GM18858 (cell line): ENCODE measurements around the gene DBNDD1.
"Not testable (repeated sequence)": the region's sequence is repeated elsewhere in the genome, so short reads cannot be mapped to it uniquely, and the experiment has no call there.

Source experiments
- ATAC-seq: cut with Tn5 transposase; IDR thresholded peaks from one replicate; pipeline ENCODE4 v1.9.1; 2021; ENCODE audit not compliant: unreplicated experiment

Gene DBNDD1, protein sequence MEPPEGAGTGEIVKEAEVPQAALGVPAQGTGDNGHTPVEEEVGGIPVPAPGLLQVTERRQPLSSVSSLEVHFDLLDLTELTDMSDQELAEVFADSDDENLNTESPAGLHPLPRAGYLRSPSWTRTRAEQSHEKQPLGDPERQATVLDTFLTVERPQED

DNA sequence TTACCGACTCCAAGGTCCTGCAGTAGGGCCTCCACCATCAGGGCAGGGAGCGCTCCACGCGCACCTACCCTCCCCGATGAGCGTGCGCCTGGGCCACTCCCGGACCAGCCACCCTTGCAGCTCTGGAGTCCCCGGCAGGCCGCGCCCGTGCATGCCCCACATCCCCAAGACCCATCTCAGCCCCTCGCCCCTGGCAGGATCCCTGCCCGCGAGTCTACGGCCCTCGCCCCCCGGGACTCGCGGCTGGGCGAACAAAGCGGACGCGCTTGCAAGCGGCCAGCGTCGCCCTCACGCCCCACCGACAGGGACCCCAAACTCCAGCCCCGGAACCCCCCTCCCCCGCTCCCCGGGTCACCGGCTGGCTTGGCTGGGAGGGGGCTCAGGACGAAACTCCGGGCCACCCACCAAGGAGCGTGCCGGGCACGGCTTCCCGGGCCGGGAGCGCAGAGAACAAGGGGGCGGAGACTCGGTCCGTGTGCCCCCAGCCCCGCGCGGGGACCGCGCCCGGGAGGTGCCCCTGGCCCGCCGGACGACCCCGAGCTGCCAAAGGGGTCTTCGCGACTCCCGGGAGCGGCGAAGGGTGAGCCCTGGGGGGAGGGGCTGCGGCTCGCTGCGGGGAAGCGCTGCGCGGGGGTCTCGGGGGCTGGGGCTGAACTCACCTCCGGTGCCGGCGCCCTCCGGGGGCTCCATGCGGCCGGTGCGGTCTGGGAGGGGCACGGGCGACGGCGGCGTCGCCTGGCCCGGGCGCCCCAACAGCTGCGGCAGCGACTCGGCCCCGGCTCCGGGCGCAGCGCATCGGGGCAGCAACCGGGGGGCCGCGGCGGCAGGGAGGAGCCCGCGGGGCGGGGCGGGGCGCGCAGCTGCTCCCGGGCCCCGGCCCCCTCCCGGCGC lies at the start of gene DBNDD1:
Gene DBNDD1, minus strand, starts transcription at position 805 of the 891 bp plus-strand sequence. Its CDS starts 115 bp downstream, at position 690.
- no peak for ATAC-seq

DNA sequence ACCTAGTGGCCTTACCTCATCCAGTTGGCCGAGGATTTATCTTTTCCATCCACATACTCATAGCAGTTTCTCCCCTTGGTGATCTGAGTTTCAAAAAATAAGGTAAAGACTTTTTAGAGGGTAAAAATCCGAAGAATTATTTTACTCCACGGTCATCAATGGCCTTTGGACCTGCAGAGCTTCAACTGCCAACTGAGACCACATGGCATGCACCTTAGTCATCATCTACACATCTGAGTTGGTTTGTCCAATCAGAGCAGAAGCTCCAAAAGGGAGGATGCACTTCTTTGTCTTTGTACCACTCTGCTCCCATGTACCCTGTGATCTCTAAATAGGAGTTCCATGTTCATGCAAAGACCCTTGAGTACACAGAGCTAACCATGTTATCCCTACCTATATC lies 42.2 kb upstream of the DBNDD1 start:
- no peak for ATAC-seq

DNA sequence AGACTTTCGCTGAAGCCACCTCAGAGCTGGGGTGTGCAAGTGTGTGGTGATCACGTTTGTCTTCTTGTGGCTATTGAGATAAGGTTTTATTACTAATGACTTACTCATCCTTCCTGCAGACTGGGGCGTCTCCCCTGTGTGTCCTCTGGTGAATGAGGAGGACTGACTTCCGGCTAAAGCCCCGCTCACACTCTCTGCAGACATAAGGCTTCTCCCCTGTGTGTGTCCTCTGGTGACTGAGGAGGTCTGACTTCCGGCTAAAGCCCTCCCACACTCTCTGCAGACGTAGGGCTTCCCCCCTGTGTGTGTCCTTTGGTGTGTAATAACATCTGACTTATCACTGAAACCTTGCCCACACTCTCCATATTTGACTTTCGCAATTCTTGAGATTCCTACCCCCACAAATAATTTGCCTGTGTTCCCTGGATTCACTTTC lies 38.5 kb upstream of the DBNDD1 start:
- no peak for ATAC-seq

DNA sequence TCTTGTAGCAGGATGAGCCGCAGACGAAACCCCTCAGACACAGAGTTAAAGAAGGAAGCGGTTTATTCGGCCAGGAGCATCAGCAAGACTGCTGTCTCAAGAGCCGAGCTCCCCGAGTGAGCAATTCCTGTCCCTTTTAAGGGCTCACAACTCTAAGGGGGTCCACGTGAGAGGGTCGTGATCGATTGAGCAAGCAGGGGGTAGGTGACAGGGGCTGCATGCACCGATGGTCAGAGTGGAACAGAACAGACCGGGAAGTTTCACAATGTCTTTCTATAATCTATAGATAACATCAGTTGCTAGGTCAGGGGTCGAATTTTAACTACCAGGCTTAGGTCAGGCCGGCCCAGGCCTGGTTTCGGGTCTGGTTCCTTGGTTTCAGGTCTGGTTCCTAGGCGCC lies 37.3 kb upstream of the DBNDD1 start:
- not testable (repeated sequence) for ATAC-seq

DNA sequence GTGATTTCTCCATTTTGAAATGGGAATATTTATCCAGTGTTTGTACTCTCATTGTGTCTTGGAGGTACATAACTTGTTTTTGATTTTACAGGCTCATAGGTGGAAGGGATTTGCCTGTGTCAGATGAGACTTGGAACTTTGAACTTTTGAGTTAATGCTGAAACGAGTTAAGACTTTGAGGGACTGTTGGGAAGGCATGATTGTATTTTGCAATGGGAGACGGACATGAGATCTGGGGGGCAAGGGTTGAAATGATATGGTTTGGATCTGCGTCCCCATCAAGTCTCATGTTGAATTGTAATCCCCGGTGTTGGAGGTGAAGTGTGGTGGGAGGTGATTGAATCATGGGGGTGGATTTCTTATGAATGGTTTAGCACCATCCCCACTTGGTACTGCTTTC lies 36.1 kb upstream of the DBNDD1 start:
- ATAC-seq = no peak

DNA sequence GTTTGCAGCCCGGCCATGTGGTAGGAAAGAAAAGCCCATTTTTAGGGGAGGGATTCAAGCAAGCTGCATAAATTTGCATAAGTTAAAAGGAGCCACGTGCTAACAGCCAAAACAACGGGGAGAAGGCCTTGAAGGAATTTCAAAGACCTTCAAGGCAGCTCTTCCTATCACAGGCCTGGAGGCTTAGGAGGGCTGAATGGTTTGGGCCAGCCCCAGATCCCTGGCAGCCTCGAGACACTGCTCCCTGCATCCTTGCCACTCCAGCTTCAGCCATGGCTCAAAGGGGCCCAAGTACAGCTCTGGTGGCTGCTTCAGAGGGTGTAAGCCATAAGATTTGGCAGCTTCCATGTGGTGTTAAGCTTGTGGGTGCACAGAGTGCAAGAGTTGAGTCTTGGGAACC lies 35.3 kb upstream of the DBNDD1 start:
- ATAC-seq = no peak

DNA sequence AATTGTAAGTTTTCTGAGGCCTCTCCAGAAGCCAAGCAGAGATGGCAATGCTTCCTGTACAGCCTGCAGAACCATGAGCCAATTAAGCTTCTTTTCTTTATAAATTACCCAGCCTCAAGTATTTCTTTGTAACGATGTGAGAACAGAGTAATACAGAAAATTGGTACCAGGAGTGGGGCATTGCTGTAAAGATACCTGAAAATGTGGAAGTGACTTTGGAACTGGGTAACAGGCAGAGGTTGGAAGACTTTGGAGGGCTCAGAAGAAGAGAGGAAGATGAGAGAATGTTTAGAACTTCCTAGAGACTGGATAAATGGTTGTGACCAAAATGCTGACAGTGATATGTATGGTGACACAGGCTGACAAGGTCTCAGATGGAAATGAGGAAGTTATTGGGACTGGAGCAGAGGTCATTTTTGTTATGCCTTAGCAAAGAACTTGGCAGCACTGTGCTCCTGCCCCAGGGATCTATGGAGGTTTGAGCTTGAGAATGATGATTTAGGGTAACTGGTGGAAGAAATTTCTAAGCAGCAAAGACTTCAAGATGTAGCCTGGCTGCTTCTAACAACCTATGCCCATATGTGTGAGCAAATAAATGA lies 34.7 kb upstream of the DBNDD1 start:
- no peak for ATAC-seq

DNA sequence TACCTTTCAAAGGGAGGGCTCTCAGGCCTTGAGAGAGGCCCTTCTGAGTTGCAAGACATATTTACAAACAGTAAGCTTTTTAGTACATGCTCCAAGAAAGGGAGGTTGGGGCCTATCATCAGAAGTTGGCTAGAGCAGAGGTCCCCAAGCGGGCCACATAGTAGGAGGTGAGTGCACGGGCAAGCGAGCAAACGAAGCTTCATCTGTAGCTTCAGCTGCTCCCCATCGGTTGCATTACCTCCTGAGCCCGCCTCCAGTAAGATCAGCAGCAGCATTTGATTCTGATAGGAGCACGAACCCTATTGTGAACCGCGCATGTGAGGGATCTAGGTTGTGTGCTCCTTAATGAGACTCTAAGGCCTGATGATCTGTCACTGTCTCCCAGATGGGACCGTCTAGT lies 31.7 kb upstream of the DBNDD1 start:
- ATAC-seq = no peak

DNA sequence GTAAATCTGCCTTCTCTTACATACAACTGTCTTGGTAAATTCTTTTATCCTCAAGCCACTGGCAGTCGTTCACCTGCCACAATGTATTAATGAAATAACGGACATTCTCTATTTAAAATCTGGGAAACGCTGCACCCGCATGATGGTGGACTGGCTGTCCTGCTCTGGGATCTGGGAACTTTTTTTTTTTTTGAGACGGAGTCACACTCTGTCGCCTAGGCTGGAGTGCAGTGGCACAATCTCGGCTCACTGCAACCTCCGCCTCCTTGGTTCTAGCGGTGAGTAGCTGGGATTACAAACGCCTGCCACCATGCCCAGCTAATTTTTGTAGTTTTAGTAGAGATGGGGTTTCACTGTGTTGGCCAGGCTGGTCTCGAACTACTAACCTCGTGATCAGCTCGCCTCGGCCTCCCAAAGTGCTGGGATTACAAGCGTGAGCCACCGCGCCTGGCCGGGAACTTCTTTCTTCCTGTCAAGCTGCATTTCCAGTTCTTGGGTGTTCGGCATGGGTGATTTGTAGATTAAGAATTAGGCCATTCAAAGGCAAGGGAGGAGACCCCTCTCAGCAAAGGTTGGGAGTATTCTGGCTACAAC lies 29.6 kb upstream of the DBNDD1 start:
- ATAC-seq = no peak

DNA sequence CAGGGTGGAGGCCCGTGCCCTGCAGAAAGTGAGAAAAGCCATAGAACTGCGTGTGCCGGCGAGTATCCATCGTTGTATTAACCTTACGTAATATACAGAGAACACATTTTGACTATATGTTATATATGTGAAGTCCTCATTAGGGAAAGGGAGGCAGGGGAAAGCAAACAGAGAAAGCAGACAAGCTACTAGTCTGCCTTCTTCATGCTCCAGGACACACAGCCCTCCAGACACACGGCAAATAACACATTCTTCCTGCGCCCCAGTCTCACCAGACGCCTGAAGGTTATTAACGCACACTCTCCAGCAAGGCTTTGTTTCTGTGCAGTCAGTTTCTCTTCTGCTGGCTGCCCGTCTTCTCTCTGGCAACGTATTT lies 29.1 kb upstream of the DBNDD1 start:
- no peak for ATAC-seq

DNA sequence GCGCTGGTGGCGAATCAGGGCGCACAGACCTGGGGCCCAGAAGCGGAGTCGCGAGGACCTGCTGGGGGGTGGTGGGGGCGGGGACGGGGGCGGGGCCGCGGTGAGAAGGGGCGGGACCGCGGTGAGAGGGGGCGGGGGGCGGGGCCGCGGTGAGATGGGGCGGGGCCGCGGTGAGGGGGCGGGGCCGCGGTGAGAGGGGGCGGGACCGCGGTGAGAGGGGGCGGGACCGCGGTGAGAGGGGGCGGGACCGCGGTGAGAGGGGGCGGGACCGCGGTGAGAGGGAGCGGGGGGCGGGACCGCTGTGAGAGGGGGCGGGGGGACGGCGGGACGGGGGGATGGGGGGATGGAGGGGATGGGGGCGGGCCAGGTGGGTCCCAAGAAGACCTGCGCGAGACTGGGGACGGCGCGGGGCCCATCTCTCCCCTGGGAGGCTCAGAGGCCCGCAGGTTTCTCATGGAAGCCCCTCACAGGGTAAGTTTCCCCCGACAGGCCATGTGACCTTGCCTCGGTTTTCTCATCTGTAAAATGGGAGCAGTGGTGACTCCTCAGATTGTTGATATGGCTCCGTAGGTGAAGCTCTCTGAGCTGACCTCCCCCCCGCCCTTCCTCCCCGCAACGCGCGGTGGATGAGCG lies 28.6 kb upstream of the DBNDD1 start:
- ATAC-seq = no peak

DNA sequence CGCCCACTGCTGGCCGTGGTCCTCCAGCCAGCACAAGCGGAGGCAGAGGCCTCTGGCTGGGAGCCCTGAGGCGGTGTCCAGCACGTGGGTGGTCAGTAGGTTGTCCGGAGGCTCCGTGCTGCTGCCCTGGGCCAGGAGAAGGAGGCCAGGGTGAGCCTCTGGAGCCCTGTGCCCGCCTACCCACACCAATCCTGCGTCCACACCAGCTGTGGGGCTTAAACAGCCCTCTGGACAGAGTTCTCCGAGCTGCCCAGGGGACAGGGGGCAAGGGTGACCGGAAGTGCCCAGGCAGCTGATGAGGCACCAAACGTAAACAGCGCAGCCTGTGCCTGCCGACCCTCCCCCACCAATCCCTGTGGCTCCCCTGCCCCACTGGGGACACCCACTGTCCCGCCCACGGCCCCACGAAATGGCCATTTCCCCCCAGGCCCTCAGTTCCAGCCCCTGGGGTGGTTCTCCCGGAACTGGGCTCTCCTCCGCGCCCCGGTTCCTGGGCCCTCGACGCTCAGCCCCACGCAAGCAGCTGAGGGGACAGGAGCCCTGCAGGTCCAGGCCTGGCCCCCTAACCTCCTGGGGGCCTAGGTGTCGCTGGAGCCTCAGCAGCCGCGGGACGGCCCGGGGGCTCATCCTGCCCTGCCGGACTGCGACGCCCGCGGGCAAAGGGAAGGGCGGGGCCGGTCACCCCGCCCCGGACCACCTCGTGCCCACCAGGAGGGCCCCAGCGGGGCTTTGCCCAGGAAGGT lies 27.9 kb upstream of the DBNDD1 start:
- no peak for ATAC-seq

DNA sequence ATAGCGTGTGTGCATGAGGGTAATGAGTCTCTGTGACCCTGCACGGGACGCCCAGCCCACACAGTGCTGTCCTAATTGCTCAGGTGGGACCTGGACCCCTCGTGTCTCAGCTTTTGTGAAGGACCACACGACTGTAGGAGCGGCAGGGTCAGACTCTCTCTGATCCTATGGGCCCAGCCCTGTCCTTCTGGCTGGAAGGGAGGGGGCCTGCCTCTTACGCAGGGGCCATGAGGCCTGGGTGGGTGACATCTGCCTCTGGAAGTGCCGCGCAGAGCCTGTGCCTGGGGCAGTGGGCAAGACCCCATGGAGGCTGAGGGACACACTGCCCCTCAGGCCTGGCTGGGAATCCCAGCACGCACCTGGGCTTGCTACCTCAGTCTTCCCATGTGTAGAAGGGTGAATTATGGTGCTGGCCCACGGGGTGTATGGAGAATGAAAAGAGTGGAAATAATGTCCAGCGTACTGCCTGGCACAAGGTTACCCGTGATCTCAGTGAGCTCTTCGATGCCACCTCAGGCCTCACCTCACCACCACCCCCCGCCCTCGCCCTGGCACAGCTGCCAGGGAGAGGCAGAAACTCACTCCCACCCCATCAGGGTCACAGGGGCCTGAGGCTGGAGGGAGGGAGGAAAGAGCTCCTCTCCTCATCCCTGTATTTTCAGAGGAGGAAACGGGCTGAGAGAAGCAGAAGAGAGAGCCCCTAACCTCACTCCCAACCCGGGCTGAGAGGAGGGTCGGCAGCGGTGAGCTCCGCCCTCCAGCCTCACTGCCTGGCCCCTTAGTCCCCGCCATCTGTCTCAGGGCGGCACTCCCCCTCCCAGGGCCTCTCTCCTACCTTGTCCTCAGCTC lies 27.1 kb upstream of the DBNDD1 start:
- no peak for ATAC-seq

DNA sequence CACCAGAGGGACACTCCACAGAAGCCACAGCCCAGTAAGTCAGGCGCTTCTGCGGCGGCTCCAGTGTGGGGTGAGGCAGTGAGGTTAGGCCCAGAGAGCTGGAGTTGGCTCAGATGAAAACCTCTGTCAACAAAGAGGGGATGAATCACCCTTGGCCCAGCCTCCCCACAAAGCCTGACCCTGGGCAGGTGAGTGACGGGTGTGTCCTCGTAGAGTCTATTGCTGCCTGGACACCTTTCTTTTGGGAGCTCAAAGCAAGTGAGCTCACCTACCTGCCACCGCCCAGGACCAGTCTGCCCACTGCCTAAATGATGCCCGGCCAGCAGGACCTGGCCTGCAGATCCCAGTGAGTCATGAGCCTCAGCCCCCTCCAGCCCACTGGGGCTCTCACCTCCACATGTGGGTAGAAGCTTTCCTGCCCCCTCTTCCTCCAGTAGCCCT lies 24.9 kb upstream of the DBNDD1 start:
- ATAC-seq = no peak

DNA sequence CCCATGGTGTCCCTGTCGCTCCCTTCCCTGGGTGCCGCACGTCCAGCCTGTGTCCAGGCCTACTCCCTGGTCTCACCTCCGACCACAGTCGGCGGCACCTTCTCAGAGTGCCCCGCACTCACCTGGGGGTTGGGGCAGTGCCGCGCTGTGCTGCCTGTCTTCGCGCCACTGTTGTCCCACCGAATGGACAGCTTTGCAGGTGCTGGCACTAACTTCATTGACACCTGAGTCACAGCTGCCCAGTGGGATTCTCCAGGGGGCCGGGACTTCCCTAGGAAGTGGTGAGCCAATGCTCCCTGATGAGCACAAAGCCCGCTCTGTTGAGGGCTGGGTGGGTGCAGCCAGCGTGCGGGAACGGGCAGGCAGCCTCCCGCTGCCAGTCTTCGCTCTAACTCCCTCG lies 24.3 kb upstream of the DBNDD1 start:
- no peak for ATAC-seq

DNA sequence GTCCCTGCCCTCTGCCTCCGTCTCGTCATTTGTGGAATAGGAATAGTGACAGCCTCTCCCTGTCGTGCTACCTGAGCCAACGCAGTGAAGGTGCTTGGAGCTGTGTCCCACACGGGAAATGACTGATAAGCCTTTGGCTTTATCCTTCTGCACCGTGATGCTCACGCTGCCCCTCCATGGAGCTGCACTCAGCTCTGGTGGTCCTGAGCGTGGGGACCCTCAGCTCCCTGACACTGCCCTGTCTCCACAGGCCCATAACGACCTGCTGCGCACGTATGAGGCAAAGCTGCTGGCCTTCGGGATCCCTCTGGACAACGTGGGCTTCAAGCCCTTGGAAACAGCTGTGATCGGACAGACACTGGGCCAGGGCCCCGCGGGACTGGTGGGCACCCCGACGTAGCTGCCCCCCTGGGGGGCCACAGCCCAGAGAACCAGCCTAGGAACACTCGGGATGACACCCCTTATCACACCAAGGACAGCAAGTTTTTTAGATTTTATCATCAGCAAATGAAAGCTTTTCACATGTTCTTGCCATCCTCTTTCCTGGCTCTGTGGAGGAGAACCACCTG lies 23.8 kb upstream of the DBNDD1 start:
- ATAC-seq = no peak

DNA sequence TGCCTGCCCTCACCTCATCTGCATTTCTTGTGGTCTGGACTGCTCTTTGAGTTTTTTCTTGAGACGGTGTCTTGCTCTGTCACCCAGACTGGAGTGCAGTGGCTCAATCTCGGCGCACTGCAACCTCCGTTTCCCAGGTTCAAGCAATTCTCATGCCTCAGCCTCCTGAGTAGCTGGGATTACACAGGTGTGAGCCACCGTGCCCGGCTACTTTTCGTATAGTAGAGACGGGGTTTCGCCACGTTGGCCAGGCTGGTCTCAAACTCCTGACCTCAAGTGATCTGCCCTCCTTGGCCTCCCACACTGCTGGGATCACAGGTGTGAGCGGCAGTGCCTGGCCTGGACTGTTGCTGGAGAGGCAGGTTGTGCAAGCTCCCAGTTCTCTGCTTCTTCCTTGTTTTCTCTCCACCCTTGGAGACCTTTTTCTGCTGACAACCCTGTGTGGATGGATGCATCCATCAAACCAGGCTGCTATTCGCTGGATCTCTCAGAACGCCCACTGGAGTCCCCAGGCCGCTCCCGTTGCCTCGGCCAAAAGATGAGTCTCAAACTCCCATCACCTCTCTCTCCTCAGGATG lies 22.7 kb upstream of the DBNDD1 start:
- no peak for ATAC-seq

DNA sequence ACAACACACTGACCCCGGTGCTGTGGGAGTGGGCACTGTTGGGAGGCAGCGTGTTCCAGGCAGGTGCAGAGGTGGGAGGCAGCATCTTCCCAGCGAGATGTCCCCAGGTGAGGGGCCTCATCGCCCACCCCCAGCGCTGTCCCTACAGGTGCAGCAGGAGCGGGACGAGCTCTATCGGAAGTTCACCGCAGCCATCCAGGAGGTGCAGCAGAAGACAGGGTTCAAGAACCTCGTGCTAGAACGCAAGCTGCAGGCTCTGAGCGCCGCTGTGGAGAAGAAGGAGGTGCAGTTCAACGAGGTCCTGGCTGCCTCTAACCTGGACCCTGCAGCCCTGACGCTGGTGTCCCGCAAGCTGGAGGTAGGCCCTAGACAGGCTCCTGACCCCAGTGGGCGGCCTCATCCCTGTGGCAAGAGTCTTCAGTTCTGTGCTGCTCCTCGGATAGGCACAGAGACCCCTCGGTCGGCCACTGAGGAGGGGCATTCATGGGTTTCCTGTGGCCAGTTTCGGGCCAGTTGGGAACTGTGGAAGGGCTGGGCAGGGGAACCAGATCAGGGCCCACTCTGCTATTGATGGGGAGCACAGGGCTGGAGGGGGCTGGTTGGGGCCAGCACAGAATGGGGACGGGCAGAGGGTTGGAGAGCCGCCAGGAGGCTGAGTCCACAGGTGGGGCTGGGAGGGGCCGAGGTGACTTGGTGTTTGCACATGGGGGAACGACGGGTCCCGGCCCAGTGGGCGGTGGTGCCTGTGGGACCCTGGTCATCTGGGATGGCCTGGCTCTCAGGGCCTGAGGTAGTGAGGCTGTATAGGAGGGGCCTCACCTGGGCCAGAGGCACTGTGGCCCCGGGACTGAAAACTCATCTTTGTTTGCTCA lies 21.1 kb upstream of the DBNDD1 start:
- ATAC-seq = no peak
